ENCODE data around the gene FAM43A. TPM values are rescaled to one million over a fixed set of nuclear protein-coding genes. Genes with fewer than 3 reads are reported as not detected.

FAM43A gene
- polyA plus RNA-seq, 3 donors, result 5.1 to 5.9 (median 5.3) TPM

- DNase-seq (ENCODE audit: low read depth in 3 of 3, low spot score in 2 of 3), result no peak
These were observed 51.4 kb downstream of the FAM43A start for GRCh38 chr3:194736896-194737600.

Other genes starting within 250 kb of the FAM43A start
- 100 to 1,000 TPM; 107 to 117 (median 108) TPM for gene ATP13A3, start 198.9 kb upstream of the FAM43A start, polyA plus RNA-seq (ENCODE audit: insufficient read length in 3 of 3)
- 10 to 100 TPM; 14.4 to 14.8 (median 14.7) TPM for gene TMEM44, start 52.5 kb upstream of the FAM43A start, polyA plus RNA-seq (ENCODE audit: insufficient read length in 3 of 3)
- gene LSG1, start 13.7 kb upstream of the FAM43A start, polyA plus RNA-seq (ENCODE audit: insufficient read length in 3 of 3), result 10 to 100 TPM; 33.5 to 41.5 (median 39.8) TPM

Data from right renal cortex interstitium (tissue), 3 donors.